Smooth muscle cell (in vitro differentiated cells): ENCODE measurements around the gene LIPT2. TPM values are rescaled to one million over a fixed set of nuclear protein-coding genes. Genes with fewer than 3 reads are reported as not detected.
A peak's percentile ranks its signal among the peaks of the same experiment; 100 is the strongest.

Experiments
- DNase-seq: peaks from one replicate; lab custom pipeline; 2025; ENCODE audit not compliant: unreplicated experiment; lab: John Stamatoyannopoulos, UW
- H2AFZ ChIP-seq: fragments of 200-600 bp; sonication (generic); 2 replicates; pipeline ENCODE4 v1.6.0; 2016; ENCODE audit warnings: antibody characterized with exemption, low read depth, mild to moderate bottlenecking
- H3F3A ChIP-seq: fragments of 200-600 bp; sonication (generic); 2 replicates; pipeline ENCODE4 v1.6.0; 2017; ENCODE audit warnings: antibody characterized with exemption, low read depth
- H3K27ac ChIP-seq: fragments of 200-600 bp; sonication (generic); 2 replicates; pipeline ENCODE4 v1.5.1; 2016; ENCODE audit warnings: low read depth, mild to moderate bottlenecking
- H3K27me3 ChIP-seq: fragments of 200-600 bp; sonication (generic); 2 replicates; pipeline ENCODE4 v1.6.1; 2016; ENCODE audit warnings: low read depth, mild to moderate bottlenecking
- H3K36me3 ChIP-seq: fragments of 200-600 bp; sonication (generic); 2 replicates; pipeline ENCODE4 v1.5.1; 2016; ENCODE audit warnings: low read depth
- H3K4me1 ChIP-seq: fragments of 200-600 bp; sonication (generic); 2 replicates; pipeline ENCODE4 v1.5.1; 2016; ENCODE audit warnings: low read depth
- H3K4me2 ChIP-seq: fragments of 200-600 bp; sonication (generic); 2 replicates; pipeline ENCODE4 v1.6.0; 2016; ENCODE audit warnings: mild to moderate bottlenecking
- H3K4me3 ChIP-seq: fragments of 200-600 bp; sonication (generic); 2 replicates; pipeline ENCODE4 v1.5.1; 2016; ENCODE audit warnings: mild to moderate bottlenecking
- H3K79me2 ChIP-seq: fragments of 200-600 bp; sonication (generic); 2 replicates; pipeline ENCODE4 v1.6.0; 2016; ENCODE audit warnings: low read depth, mild to moderate bottlenecking
- H3K9ac ChIP-seq: fragments of 200-600 bp; sonication (generic); 2 replicates; pipeline ENCODE4 v1.6.0; 2016; ENCODE audit warnings: low read depth
- H3K9me3 ChIP-seq: fragments of 200-600 bp; sonication (generic); replicated peaks from 2 replicates; pipeline ENCODE4 v1.5.1; 2016; ENCODE audit warnings: low read depth
- H4K20me1 ChIP-seq: fragments of 200-600 bp; sonication (generic); 2 replicates; pipeline ENCODE4 v1.6.0; 2016; ENCODE audit warnings: low read depth
- WGBS: methylation state at CpG from one replicate; pipeline ENCODE4 v1.1.7; 2016; ENCODE audit warnings: low lambda C conversion rate; 5-methylcytosine and 5-hydroxymethylcytosine counted together
- polyA plus RNA-seq: library from polyadenylated mRNA; unstranded; fragments of >200 nt; fragmentation: Nextera tagmentation; extraction: Ambion mirVana; gene quantifications from 2 replicates; pipeline ENCODE4 v1.2.1, GENCODE V29; 2016
- total RNA-seq: library from RNA; depleted of rRNA; stranded (reverse); fragments of >200 nt; gene quantifications from 2 replicates; pipeline ENCODE4 v1.2.3, GENCODE V29; 2014
- TF ChIP-seq, protein P1 (sequence below): fragments of 200-600 bp; sonication (generic); IDR thresholded peaks from 2 replicates; pipeline ENCODE4 v1.5.1; 2017; ENCODE audit warnings: borderline replicate concordance, mild to moderate bottlenecking, antibody characterized with exemption; ENCODE audit not compliant: insufficient read depth, poor library complexity, severe bottlenecking

LIPT2 gene
- total and polyA plus RNA-seq, 2 experiments from 2014 or later, result 4.0 to 10.2 TPM

DNA sequence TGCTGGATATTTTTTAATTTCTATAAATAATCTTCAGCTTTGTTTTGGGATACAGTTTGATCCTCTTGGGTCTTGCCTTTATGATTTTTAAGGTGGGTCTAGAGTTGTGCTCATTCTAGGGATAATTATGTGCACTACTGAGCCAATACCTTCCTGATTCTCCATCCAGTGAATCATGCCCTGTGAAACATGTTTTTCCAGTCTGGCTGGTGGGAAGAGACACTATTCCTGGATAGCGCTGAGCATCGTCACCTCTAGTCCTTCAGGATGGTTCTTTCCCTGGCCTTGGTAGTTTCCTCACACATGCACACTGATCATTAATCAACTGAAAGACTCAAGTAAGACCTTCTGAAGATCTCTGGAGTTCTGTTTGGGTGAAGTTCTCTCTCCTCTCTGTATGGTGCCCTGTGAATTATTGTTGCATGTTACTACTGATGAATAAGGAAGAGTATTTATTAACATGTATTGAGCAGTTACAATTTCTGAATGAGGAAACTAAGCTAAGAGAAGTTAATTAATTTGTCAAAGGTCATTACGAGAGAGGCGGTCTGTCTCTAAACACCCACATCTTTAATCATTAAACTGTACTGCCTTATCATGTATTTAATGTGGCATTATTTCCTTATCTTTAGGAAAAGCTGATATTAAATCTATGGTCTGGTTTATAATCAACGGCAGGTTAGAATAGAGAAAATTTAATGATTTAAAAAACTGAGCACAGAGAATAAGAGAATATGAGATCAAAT is 39.1 kb upstream of the LIPT2 start:
- H3K9ac ChIP-seq, result no peak overlapping the region
- no peaks in the 10 kb centered on the region for H3K36me3 ChIP-seq
- H3K4me3 ChIP-seq, result no peak overlapping the region
- TF ChIP-seq, protein P1, sequence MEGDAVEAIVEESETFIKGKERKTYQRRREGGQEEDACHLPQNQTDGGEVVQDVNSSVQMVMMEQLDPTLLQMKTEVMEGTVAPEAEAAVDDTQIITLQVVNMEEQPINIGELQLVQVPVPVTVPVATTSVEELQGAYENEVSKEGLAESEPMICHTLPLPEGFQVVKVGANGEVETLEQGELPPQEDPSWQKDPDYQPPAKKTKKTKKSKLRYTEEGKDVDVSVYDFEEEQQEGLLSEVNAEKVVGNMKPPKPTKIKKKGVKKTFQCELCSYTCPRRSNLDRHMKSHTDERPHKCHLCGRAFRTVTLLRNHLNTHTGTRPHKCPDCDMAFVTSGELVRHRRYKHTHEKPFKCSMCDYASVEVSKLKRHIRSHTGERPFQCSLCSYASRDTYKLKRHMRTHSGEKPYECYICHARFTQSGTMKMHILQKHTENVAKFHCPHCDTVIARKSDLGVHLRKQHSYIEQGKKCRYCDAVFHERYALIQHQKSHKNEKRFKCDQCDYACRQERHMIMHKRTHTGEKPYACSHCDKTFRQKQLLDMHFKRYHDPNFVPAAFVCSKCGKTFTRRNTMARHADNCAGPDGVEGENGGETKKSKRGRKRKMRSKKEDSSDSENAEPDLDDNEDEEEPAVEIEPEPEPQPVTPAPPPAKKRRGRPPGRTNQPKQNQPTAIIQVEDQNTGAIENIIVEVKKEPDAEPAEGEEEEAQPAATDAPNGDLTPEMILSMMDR, result no peak
- H4K20me1 ChIP-seq, result no peaks in the 10 kb centered on the region
- 82% methylated on average over 5 of the region's 5 CpGs for WGBS
- H3K9me3 ChIP-seq, result no peaks in the 10 kb centered on the region
- H3K27me3 ChIP-seq, result no peaks in the 10 kb centered on the region
- H3K79me2 ChIP-seq, result no peaks in the 10 kb centered on the region
- H3K4me1 ChIP-seq, result no peaks in the 10 kb centered on the region
- DNase-seq, result no peak
- H3F3A ChIP-seq, result no peaks in the 10 kb centered on the region
- no peak overlapping the region for H3K4me2 ChIP-seq
- peak overlapping the region; percentile 20 for H3K27ac ChIP-seq
- no peak overlapping the region for H2AFZ ChIP-seq

DNA sequence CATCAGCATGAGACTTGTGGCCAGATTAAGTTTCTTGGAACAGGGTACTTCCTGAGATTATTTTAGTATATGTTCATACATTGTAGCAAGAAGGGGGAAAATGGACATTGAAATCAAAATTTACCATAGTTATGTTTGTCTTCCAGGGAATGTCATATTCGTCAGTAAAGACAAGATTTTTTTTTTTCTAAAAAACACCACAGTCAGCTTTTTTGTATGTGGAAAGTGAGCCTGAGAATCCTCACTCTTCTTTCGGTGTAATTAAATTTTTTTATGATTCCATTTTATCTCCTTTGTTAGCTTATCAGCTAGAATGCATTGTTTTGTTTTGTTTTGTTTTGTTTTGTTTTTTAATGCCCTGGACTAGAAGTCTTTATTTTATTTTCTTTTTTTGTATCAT is 31.5 kb upstream of the LIPT2 start:
- H3K27me3 ChIP-seq, result no peaks in the 10 kb centered on the region
- H3K4me1 ChIP-seq, result no peaks in the 10 kb centered on the region
- no peak overlapping the region for H3K9ac ChIP-seq
- no peaks in the 10 kb centered on the region for H4K20me1 ChIP-seq
- no peak for DNase-seq
- H3K4me2 ChIP-seq, result no peak overlapping the region
- TF ChIP-seq, protein P1, result no peak
- no peaks in the 10 kb centered on the region for H3K79me2 ChIP-seq
- H2AFZ ChIP-seq, result no peak overlapping the region
- no peaks in the 10 kb centered on the region for H3K36me3 ChIP-seq
- H3K4me3 ChIP-seq, result no peak overlapping the region
- H3K27ac ChIP-seq, result no peak overlapping the region
- H3K9me3 ChIP-seq, result no peaks in the 10 kb centered on the region
- H3F3A ChIP-seq, result no peaks in the 10 kb centered on the region
- 92% methylated on average over 2 of the region's 2 CpGs for WGBS

DNA sequence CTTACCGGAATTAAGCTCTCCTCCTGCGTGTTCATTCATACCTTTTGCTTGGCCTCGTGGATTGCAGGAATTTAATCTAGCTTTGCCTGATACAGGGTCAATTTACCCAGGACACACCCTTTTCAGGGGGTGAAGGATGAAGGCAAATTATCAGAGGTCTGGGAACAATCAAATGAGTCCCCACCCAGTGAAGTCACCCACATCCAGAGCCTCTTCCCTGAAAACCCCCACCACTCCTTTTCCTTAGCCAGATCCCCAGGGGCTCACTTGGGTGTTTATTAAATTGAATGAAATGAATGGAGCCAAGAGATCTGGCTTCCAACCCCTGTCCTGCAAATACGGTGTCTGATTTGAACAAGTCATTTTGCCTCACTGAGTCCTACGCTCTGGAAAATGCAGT is 31.0 kb upstream of the LIPT2 start:
- Histone ChIP-seq H3K27me3 (no peaks in the 10 kb centered on the region), H3K9me3 (no peaks in the 10 kb centered on the region), H3K9ac (no peak overlapping the region), H3K4me2 (no peak overlapping the region), H3F3A (no peaks in the 10 kb centered on the region), H3K36me3 (no peaks in the 10 kb centered on the region), H2AFZ (no peak overlapping the region), H3K4me1 (no peaks in the 10 kb centered on the region), H3K79me2 (no peaks in the 10 kb centered on the region), H4K20me1 (no peaks in the 10 kb centered on the region), H3K27ac (no peak overlapping the region), H3K4me3 (no peak overlapping the region)
- TF ChIP-seq, protein P1, result no peak
- WGBS, result 87% methylated on average over 5 of the region's 5 CpGs
- no peak for DNase-seq

DNA sequence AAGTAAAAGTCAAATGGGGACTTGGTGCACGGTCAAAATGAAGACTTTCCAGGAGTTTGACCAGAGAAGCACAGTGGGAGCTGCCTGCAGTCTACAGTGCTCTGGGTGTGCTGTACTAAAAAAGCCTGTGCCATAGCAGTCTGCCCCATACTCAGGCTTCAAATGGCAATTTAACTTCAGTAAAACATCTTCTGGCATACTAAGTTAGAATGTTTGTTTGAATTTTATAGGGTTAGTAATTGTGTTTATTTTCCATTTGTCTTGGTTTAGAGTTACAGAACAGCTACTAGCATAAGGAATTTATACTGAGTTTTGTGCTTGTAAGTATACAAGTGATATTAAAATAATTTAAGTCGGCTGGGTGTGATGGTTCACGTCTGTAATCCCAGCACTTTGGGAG is 29.3 kb upstream of the LIPT2 start:
- no peaks in the 10 kb centered on the region for H3K79me2 ChIP-seq
- no peak overlapping the region for H2AFZ ChIP-seq
- no peak for DNase-seq
- 92% methylated on average over 3 of the region's 3 CpGs for WGBS
- H3K4me1 ChIP-seq, result no peaks in the 10 kb centered on the region
- H3K9me3 ChIP-seq, result no peaks in the 10 kb centered on the region
- TF ChIP-seq, protein P1, result no peak
- no peaks in the 10 kb centered on the region for H3K36me3 ChIP-seq
- no peak overlapping the region for H3K9ac ChIP-seq
- H3K4me3 ChIP-seq, result no peak overlapping the region
- H4K20me1 ChIP-seq, result no peaks in the 10 kb centered on the region
- no peak overlapping the region for H3K4me2 ChIP-seq
- no peaks in the 10 kb centered on the region for H3F3A ChIP-seq
- H3K27me3 ChIP-seq, result no peaks in the 10 kb centered on the region
- no peak overlapping the region for H3K27ac ChIP-seq
